ENCODE measurements around the gene CCDC8. TPM values are rescaled to one million over a fixed set of nuclear protein-coding genes. Genes with fewer than 3 reads are reported as not detected.
"Not testable (repeated sequence)": the region's sequence is repeated elsewhere in the genome, so short reads cannot be mapped to it uniquely, and the experiment has no call there.

Gene CCDC8
- total RNA-seq, 3 donors from 2014 or later = 2.2 to 29.7 (median 16.4) TPM

DNA sequence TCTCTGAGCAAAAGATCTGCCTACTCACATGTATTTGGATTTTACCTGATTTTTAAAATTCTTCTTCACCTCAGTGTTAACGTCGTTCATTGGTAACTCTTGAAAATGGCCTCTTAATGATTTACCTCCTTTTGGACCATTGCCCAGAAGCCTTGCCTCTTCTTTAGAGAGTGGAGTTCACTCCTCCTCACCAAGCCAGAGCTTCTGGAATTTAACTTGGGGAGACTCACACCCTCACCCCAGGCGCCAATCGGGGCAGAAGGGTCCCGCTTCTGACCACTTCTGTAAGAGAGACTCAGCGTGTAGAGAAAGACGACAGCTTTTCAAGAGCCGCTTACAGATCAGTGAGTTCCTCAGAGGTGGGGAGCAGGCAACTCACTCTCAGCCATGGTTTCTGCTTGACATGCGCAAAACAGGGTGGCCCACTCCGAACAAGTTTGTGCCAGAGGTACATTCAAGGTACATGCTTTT lies 12.7 kb upstream of the CCDC8 start:
- H3K4me1 ChIP-seq = peaks cover 0 to 3% of the 10 kb centered on the region in 2 donors
- H3K9me3 ChIP-seq = no peaks in the 10 kb centered on the region
- no peaks in the 10 kb centered on the region for H3K36me3 ChIP-seq
- no peak for TF ChIP-seq POLR2A (IDR thresholded peaks at IDR 0.05)
- TF ChIP-seq, protein P1, sequence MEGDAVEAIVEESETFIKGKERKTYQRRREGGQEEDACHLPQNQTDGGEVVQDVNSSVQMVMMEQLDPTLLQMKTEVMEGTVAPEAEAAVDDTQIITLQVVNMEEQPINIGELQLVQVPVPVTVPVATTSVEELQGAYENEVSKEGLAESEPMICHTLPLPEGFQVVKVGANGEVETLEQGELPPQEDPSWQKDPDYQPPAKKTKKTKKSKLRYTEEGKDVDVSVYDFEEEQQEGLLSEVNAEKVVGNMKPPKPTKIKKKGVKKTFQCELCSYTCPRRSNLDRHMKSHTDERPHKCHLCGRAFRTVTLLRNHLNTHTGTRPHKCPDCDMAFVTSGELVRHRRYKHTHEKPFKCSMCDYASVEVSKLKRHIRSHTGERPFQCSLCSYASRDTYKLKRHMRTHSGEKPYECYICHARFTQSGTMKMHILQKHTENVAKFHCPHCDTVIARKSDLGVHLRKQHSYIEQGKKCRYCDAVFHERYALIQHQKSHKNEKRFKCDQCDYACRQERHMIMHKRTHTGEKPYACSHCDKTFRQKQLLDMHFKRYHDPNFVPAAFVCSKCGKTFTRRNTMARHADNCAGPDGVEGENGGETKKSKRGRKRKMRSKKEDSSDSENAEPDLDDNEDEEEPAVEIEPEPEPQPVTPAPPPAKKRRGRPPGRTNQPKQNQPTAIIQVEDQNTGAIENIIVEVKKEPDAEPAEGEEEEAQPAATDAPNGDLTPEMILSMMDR (IDR thresholded peaks at IDR 0.05) = no peak
- no peak for TF ChIP-seq POLR2AphosphoS5 (IDR thresholded peaks at IDR 0.05)
- H3K4me3 ChIP-seq = peak overlapping the region; percentile 51 to 71 (median 59)
- H3K27ac ChIP-seq = peak overlapping the region; percentile 60 to 72
- no peaks in the 10 kb centered on the region for H3K27me3 ChIP-seq
- intact Hi-C loops (cut with DNase I; ENCODE audit: low total_unique reads) = loop anchor here (2.0 kb wide), 1 partner anchor 73 kb away; no protein-coding TSS in a partner anchor
- no peak for DNase-seq (ENCODE audit: low spot score in 2 of 2)

DNA sequence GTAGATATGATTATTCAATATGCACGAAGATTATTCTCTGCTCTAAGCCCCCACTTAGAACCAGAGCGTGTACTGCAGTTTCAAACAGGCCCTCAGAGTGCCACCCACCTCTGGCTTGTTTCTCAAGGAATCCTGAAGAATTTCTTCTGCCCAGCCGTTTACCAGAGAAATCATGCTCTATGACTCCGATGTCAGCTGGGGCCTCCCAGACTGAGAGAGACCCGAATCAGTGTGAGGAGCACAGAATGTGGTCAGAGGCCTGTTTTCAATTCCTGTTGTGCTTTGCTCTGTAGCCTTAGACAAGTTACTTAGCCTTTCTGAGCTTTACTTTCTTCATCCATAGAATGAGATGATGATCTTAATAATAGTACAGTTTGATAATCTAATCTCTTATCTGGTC lies 9.8 kb upstream of the CCDC8 start:
- Histone ChIP-seq H3K27me3 (no peaks in the 10 kb centered on the region), H3K9me3 (no peaks in the 10 kb centered on the region), H3K4me3 (no peak overlapping the region), H3K36me3 (no peaks in the 10 kb centered on the region), H3K27ac (no peak overlapping the region), H3K4me1 (no peaks in the 10 kb centered on the region)
- DNase-seq (ENCODE audit: low spot score in 2 of 2) = no peak
- TF ChIP-seq POLR2AphosphoS5 (IDR thresholded peaks at IDR 0.05) = no peak
- TF ChIP-seq POLR2A (IDR thresholded peaks at IDR 0.05) = no peak
- TF ChIP-seq, protein P1 (IDR thresholded peaks at IDR 0.05) = no peak
- intact Hi-C loops (cut with DNase I; ENCODE audit: low total_unique reads) = no loop called here

DNA sequence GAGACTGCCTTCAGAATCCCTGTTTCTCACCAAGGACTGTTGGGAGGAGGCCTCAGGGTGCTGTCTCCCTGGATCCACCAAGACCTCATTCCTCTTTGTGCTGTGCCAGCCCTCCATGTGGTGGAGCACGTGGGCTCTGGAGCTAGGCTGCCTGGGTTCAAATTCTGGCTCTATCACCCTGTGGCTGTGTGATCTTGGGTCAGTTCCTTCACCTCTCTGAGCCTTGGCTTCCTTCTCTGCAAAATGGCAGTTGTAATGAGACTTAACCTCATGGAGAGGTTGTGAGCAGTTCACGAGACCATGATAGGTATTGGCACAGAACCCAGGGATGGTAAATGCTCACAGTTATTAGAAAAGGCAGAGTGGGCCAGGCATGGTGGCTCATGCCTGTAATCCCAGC lies 9.0 kb upstream of the CCDC8 start:
- H3K27me3 ChIP-seq = no peaks in the 10 kb centered on the region
- H3K4me3 ChIP-seq = no peak overlapping the region
- H3K36me3 ChIP-seq = no peaks in the 10 kb centered on the region
- DNase-seq (ENCODE audit: low spot score in 2 of 2) = no peak
- no peaks in the 10 kb centered on the region for H3K4me1 ChIP-seq
- intact Hi-C loops (cut with DNase I; ENCODE audit: low total_unique reads) = no loop called here
- no peak overlapping the region for H3K27ac ChIP-seq
- TF ChIP-seq POLR2A (IDR thresholded peaks at IDR 0.05) = no peak
- TF ChIP-seq, protein P1 (IDR thresholded peaks at IDR 0.05) = no peak
- no peak for TF ChIP-seq POLR2AphosphoS5 (IDR thresholded peaks at IDR 0.05)
- no peaks in the 10 kb centered on the region for H3K9me3 ChIP-seq

DNA sequence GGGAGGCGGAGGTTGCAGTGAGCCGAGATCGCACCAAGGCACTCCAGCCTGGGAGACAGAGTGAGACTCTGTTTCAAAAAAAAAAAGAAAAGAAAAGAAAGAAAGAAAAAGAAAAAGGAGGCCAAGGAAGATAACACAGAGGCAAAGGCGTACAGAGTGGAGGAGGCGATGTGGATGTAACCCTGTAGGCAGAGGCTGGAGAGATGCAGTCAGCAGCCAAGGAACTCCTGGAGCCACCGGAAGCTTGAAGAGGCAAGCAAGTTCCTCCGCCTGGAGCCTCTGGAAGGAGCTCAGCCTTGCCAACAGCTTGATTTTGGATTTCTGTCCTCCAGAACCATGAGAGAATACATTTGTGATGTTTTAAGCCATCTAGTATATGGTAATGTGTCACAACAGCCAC lies 6.7 kb upstream of the CCDC8 start:
- DNase-seq (ENCODE audit: low spot score in 2 of 2) = no peak
- no peaks in the 10 kb centered on the region for H3K27me3 ChIP-seq
- TF ChIP-seq POLR2A (IDR thresholded peaks at IDR 0.05) = no peak
- intact Hi-C loops (cut with DNase I; ENCODE audit: low total_unique reads) = no loop called here
- H3K27ac ChIP-seq = no peak overlapping the region
- H3K4me3 ChIP-seq = no peak overlapping the region
- no peaks in the 10 kb centered on the region for H3K4me1 ChIP-seq
- no peaks in the 10 kb centered on the region for H3K9me3 ChIP-seq
- no peaks in the 10 kb centered on the region for H3K36me3 ChIP-seq

DNA sequence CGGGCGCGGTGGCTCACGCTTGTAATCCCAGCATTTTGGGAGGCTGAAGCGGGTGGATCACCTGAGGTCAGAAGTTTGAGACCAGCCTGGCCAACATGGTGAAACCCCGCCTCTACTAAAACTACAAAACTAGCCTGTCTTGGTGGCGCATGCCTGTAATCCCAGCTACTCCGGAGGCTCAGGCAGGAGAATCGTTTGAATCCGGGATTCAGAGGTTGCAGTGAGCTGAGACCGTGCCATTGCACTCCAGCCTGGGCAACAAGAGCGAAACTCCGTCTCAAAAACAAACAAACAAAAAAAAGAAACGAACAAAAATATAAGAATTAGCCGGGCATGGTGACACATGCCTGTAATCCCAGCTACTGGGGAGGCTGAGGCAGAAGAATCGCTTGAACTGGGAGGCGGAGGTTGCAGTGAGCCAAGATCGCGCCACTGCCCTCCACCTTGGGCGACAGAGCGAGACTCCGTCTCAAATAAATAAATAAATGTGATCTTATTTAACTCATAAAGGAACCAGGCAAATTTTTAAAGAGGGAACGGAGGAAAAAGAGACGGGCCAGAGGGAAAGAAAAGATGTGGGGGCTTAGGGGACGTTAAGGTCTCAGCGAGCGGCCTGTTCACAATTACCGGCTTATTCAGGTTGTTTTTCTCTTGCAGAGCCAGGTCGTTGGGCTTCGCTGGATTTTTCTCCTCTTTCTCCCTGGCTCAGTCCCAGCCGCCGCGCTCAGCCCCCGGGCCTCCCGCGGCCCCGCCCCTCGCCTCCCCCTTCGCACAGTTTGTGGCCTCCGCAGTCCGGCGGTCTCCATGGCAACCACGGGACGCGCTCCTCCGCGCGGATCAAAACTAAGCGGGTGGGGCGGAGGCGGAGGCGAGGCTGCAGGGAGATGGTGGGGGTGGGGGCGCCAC lies 2.7 kb upstream of the CCDC8 start:
- H3K4me1 ChIP-seq; H3K27me3 ChIP-seq; intact Hi-C loops (cut with DNase I; ENCODE audit: low total_unique reads); H3K9me3 ChIP-seq; H3K36me3 ChIP-seq: not testable (repeated sequence)
- DNase-seq (ENCODE audit: low spot score in 2 of 2) = peak; percentile 76 to 79
- peak in 1 of 3 donors; percentile 49 for TF ChIP-seq POLR2AphosphoS5 (IDR thresholded peaks at IDR 0.05)
- peak overlapping the region; percentile 28 to 65 (median 47) for H3K4me3 ChIP-seq
- peak overlapping the region; percentile 79 to 82 for H3K27ac ChIP-seq

DNA sequence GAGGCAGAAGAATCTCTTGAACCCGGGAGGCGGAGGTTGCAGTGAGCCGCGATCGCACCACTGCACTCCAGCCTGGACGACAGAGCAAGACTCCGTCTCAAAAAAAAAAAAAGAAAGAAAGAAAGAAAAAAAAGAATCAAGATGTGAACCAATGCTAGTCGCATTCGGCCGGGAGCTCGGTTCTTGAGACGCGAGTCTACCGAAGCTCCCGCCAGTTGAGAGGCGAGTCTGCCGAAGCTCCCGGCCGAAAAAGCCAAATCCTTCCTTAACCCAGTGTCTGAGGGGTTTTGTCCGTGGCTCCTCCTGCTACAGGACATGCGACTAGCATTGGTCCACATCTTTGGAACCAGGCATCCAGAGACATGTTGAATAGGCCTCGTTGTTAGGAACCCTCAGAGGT lies 1.5 kb upstream of the CCDC8 start:
- H3K9me3 ChIP-seq; DNase-seq (ENCODE audit: low spot score in 2 of 2); H3K36me3 ChIP-seq; H3K4me3 ChIP-seq; intact Hi-C loops (cut with DNase I; ENCODE audit: low total_unique reads); H3K4me1 ChIP-seq; H3K27me3 ChIP-seq: not testable (repeated sequence)
- peak overlapping the region; percentile 79 to 82 for H3K27ac ChIP-seq
